GM21390 (cell line): Measurements from ENCODE around the gene RILP.

Experiments
- ATAC-seq: cut with Tn5 transposase; IDR thresholded peaks from one replicate; pipeline ENCODE4 v1.9.1; 2021; ENCODE audit not compliant: unreplicated experiment

RILP gene

DNA sequence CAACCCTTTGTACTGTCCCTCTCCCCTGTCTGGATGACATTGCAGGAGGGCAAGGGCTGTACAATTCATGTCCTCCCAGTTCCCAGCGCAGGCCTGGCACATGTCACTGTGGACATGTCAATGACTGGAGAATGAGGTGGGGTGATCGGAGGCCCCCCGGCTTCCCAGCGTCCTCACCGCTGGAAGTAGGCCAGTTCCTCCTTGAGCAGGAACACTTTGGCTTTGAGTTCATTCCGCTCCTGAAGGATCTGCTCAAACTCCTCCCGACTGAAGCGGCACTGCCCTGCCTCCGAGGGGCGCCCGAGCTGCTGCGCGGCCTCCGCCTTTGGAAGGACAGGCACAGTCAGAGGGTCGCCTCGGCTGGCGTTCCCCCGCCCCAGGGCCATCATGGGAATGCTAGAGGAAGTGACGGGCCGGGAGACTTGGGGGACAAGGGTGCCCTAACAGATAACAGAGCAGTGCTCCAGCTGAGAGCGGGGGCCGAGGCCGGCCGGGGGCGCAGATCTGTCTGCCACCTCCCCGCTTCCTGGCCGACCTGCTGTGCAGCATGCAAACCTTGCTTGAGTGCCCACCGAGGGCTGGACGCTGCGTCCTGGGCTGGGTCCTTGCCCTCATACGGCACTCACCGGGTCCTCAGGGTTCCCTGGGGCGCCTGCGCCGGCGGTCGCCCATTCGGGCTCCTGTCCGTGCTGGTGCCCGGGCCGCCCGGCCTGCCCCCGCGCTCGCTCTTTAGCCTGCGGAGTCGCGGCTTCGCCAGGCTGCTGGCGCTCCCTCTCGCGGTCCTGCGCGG, 1.3 kb downstream of the RILP start:
- peak; percentile 59 for ATAC-seq

DNA sequence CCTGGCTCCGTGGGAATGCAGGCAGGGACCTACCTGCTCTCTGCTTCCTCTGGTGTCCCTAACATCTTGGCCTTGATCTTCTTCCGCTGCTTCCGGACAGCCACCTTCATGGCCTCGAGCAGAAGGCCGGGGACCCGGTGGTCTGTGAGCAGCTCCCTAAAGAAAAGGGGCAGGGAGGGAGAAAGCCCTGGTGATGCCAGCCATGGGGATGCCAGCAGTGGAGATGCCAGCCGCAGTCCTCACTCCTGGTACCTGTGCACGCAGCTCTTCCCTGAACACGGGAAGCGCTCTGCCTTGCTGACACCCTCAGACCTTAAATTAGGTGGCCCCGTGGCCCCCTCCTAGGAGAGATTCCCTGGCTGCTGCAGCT, 1.9 kb downstream of the RILP start:
- ATAC-seq: no peak

DNA sequence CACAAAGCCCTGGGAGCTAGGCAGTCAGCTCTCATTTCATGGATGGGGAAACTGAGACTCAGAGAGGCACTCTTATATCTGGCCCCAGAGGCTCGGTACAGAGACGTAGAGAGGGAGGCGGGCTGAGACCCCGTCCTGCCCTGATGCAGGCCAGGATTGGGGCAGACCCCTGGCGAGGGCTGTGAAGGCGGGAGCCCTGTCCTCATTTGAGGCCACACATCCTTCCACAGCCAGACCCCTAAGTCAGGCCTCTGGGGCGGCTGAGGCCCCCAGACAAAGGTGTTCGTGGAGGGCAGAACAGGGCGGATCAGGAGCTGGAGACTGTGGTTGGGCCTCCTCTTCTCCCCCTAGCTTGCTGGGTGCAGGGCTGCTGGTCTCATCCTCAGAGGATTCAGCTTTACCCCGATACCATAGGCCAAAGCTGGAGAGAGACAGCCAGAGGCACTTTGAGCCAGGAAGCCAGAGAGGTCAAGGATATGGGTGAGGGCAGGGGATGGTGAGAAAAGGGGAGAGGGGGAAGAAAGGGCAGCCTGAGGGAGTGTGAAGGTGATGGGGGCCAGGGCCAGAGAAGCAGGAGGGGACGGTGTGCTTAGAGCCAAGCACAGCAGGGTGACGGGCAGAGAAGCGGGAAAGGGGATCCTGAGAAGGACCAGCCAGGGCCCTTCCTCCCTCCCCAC, 3.3 kb downstream of the RILP start:
- ATAC-seq: no peak

DNA sequence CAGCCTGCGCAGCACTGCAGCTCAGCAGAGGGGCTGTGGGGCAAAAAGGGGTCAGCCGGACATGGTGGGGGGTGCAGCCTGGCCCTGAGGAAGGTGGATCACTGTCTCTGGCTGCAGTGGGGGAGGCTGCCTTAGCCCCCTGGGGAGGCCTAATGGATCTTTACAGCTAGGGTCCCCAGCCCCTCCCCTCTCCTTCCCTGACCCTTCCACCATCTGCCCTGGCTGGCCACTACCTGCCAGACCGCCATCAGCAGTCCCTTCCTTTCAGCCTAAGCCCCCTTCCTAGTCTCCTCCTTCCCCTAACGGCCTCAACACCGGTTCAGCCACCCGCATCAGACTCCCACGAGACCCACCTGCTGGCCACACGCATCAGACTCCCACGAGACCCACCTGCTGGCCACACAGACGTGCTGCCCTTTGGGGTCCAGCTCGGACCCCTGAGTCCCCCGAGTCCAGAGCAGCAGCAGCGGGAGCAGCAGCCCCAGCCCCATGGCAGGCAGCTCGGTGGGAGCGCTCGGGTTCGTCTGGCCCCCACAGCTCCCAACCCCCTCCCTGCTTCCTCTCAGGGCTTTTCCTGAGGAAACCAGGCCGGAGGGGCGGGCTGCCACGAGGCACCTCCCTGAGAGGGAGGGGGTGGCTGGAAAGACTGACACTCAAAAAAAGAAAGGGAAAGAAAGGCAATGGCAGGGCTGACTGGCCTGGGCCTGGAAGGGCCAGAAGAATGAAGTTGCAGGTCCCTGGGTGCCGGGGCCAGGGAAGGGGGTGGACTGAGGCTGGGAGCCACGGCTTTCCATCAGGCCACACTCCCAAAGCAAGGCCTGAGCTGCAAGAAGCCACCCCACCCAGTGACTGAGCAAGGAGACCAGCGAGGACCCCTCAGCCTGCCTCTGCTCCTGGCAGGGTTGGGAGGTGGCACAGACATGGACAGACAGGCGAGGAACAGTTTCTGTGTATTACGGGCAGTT, 4.2 kb downstream of the RILP start, which contains the start of gene SCARF1:
Gene SCARF1, minus strand, starts transcription at position 526 of the 965 bp plus-strand sequence. Its CDS starts 35 bp downstream, at position 491.
- no peak for ATAC-seq

DNA sequence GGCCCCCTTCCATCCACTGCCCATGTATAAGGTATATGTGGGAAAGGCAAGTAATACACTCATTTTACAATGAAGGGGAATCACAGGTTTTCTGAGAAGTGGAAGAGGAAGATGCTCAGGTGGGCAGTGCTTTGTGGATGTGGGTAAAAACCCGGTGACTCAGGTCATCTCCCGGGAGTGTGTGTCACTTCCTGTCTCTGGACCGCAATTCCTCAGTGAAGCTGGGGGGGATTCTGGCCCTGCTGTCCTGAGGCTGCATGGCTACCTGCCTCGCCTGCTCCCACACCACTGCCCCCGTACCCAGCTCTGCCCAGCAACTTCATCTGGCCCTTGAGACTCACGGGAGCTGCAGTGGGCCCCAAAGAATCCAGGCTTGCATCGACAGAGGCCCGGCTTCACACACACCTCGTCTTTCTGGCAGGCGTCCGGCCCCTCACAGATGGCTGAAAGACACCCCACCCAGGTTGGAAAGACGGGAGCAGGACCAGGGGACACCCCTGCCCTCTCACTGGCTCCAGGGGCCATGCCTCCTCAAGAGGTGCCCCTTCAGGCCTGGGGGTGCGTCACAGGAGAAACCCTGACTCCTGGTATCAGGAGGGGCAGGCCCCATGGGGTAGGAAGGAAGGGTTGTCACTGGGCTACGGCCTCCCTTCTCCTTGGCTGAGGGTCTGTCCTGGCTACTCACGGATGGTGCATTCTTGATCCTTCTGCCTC, 5.0 kb downstream of the RILP start:
- no peak for ATAC-seq

DNA sequence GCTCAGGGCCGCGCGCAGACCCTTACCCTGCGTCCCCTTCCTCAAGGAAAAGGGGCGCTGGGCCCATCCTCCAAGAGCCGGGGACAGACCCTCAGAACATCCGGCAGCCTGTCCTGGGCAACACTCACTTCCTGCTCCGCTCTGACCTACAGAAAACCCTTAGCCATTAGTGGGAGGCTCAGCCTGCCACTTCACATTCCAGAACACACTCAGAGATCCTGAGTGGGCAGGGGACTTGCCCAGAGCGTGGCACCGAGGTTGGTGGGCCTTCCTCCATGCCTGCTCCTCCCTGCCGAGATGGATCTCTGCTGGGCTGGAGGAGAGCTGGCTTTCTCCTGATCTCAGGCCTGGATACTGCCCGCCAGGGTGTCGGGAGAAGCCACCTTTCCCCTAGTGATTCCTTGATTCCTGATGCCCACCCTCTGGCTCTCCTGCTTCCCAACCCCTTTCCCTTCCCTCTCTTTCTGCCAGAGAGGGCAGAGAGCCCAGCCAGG, 5.6 kb downstream of the RILP start:
- no peak for ATAC-seq

DNA sequence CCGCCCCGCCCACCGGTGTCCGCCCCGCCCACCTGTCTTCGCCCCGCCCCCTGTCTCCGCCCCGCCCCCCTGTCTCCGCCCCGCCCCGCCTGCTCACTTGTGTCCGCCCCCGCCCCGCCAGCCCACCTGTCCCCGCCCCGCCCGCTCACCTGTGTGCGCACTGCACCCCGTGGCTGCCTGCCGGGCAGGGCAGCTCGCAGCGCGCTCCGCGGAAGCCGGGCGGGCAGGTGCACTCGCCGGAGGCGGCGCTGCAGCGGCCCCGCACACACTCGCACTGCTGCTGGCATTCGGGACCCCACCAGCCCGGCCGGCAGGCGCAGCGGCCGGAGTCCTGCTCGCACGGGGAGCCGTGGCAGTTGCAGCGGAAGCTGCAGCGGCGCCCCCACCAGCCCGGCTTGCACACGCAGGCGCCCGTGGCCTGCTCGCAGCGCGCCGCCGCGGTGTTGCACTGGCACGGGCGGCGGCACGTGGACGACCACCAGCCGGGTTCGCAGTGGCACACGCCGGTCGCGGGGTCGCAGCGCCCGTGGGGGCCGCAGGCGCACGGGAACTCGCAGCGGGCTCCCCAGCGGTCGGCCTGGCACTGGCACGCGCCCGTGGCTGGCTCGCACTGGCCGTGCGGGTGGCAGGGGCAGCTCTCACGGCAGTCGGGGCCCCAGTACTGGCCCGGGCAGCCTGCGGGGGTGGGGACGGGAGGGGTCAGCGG, 6.2 kb downstream of the RILP start:
- no peak for ATAC-seq

DNA sequence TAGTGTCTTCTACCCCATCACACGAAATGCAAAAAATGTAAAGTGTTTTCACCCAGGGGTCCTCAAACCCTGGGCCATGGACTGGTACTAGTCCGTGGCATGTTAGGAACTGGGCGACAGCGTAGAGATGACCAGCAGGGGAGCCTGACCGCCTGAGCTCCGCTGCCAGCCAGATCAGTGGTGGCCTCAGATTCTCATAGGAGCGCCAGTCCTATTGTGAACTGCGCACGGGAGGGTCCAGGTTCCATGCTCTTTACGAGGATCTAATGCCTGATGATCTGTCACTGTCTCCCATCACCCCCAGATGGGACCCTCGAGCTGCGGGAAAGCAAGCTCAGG, 8.6 kb downstream of the RILP start:
- no peak for ATAC-seq

DNA sequence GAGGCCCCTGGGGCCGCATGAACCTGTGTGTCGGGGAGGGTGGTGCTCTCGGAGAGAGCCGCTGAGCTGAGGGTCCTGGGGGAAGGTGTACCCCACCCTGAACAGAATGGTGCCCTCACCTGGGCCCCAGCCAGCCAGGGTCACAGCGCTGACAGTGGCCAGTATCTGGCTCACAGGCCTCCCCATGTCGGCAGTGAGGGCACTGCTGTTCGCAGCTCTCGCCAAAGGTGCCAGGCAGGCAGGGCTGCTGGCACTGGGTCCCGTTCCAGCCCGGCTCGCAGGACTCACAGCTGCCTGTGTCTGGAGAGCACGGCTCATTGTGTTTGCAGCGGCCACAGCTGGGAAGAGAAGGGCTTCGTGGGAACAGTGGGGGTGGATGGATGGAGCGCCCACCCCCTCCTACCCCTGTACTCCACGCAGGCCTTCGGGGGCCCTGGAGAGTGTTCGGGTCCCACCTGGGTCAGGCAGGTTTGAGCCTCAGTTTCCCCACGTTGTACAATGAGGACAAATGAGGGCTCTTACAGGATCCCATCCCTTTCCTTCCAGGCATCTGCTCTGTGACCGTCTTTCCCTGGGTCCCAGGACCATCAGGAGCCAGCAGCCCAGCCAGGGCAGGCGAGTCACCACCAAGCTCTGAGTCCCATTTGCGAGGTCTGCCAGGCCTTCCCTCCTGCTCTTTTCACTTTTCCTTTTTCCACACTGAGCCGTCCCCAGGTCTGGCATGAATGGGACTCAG, 9.2 kb downstream of the RILP start:
- no peak for ATAC-seq

DNA sequence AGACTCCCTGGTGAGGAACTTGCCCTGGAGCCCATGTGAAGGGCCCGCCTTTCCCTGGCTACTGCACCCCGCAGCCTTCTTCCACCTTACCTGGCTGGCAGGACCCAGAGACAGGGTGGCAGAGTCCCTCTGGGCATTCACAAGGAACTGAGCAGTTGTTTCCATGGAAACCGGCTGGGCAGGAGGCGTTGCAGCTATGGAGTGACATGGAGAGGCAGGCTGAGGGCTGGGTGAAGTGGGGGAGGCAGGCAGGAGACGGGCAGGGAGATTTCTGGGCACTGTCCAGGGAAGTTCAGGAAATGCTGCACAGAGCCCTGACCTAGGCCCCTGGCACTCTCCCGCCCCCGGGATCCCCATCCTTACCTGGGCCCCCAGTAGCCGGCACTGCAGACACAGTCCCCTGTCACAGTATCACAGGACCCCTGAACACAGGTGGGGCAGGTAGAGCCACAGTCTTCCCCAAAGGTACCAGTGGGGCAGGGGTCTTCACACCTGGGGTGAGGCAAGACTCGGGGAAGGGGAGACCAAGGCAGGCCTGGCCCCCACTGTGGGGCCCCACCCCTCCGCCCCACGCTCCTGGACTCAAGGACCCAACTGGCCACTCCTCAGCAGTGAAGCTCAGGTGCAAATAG, 10.0 kb downstream of the RILP start:
- no peak for ATAC-seq

DNA sequence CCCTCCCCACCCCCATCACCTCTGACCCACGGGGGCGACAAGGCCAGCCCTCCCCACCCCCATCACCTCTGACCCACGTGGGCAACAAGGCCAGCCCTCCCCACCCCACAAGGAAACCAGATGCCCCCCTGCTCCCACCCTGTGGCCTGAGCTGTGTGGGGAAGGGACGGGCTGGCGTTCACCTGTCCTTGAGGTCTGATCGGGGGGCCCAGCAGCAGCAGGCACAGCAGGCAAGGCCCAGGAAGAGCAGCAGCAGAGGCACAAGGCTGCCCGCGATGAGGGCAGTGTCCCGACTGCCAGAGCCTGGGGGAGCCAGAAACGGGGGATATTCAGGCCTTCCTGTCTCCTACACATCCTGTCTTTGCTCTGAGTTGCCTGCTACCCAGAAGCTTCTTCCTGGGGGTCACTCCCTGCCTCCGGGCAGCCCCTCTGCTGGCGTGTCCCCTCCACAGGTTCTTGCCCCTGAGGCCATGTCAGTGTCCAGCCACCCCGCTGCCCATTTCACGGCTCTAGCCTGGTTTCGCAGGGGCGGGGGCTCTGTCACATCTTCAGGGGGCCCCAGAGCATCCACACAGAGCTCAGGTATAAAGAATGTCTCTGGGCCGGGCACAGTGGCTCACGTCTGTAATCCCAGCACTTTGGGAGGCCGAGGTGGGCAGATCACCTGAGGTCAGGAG, 10.9 kb downstream of the RILP start:
- no peak for ATAC-seq

DNA sequence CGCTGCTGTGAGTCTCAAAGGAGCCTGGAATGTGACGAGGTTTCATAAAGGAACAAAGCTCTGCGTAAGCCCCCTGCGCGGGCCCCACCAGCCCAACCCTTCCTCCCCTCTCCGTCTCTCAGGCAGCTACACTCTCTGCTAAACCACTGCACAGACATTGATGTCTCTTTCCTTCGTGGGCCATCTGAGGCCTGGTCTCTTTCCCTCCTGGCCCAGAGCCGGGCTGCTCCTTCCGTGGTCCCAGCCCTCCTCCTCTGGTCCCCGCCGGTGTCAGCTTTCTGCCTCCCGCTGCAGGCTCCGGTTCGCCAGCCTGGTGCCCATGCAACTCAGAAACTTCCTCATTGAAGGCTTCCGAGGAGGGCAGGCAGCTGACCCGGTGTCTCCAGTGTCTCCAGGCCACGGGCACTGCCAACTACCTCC, 11.5 kb downstream of the RILP start:
- ATAC-seq: no peak

DNA sequence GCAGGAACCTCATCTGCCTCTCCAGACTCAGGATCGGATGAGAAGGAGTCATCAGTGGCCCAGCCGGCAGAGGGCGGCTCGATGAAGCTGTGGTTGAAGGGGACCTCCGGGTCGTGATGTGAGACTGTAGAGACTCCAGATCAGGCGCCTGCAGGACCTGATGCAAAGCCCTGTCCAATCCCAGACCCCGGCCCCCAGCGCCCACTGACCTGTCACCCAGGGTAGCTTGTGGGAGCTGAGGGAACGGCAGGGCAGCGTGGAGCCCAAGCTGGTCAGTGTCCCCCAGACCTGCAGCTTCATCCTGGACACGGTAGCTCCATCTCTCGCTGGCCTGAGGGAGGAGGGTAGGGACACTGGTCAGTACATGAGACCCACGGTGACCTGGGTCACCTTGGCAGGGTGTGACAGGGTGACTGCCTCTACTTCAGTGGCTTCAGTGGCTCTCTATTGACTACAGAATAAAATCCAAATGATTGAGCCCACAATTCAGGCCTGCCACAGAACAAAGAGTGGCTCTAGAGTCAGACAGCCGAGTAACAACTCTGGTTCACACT, 12.9 kb downstream of the RILP start:
- ATAC-seq: no peak

DNA sequence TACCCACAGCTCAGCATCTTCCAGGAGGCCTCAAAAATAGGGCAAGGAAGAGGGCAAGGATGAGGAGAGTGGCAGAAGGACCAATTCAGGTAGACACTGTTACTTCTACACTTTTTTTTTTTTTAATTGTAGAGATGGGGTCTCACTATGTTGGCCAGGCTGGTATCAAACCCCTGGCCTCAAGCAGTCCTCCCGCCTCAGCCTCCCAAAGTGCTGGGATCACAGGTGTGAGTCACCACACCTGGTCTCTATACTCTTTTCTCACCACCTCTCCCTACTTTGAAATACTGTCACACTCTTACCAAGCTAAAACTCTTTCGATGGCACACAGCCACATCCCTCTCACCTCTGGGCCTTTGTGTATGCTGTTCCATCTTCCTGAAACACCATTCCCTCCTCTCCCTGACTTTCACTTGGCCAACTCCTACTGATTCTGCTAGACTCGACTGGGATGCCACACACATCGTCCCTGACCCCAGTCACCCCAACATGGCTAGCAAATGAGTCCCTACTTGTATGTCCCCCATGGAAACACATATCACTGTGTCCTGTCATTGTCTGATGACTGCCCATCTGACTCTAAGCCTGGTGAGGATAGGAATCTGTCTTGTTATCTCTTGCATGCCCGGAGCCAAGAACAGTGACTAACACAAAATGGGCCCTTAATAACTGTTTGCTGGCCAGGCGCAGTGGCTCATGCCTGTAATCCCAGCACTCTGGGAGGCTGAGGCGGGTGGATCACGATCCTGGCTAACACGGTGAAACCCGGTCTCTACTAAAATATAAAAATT, 13.8 kb downstream of the RILP start:
- no peak for ATAC-seq

DNA sequence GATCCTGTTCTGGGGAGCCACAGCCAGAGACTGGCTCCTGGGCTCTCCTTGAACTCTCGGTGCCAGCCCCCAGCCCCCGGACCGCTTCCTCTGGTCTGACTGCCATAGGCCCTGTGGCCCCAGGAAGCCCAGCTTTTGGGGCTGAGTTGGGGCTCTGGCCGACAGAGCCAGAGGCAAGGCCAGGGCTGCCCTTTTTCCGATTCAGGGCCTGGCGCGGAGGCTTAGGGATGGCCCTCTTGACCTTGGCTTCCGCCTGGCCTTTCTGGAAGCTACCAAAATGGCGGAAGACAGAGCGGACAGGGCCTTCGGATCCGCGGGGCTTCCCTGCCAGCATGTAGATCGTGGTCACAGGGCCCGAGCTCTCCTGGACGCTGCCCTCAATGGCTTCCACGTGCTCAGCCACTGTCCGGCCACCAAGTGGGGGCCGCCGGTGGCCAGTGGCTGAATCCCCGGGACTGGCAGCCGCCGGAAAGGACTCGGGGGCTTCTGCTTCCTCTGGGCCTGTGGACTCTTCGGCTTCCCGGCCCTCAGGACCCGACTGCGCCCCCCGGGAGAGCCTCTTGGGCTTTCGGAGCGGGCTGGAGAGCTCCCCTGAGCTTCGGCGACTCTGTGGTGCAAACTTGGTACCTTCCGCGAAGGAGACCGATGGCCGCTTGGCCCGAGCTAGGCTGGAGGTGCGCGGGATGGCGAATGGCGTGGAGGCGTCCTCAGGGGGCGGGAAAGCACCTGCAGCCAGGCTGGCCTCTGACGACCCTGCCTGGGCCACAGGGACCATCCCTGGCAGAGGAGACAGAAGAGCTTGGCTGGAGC, 14.6 kb downstream of the RILP start:
- no peak for ATAC-seq

DNA sequence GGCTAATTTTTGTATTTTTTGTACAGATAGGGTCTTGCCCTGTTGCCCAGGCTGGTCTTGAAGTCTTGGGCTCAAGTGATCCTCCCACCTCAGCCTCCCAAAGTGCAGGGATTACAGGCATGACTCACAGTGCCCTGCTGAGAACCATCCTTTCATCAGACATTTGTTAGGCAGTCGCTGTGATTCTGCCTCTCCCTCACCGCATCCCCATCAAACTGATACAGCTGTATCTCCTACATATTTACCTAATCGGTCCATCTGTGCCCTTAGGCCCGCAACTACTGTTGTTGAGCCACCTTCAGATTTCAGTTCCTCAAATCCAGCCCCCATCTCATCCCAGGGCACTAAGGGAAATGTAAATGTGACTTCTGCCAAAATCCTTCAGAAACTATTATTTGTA, 19.0 kb downstream of the RILP start:
- ATAC-seq: no peak
